ENCODE measurements around the gene ZG16.
A peak's percentile ranks its signal among the peaks of the same experiment; 100 is the strongest.

The ZG16 gene

GRCh38 chr16:29820730-29821642, 42.9 kb downstream of the ZG16 start:
- in situ Hi-C loops (cut with HindIII; ENCODE audit: low sequenced_read_pairs): no loop called here
- DNase-seq (ENCODE audit: low read depth, low spot score): no peak
- H3K4me3 ChIP-seq (ENCODE audit: low read depth, low read length): peak overlapping the region; percentile 65
- no peak for TF ChIP-seq CTCF (IDR thresholded peaks at IDR 0.05; ENCODE audit: low read depth, low read length)

- in situ Hi-C loops (cut with HindIII; ENCODE audit: low sequenced_read_pairs): no loop called here
- H3K4me3 ChIP-seq (ENCODE audit: low read depth, low read length): peak overlapping the region; percentile 65
- peak; percentile 86 for DNase-seq (ENCODE audit: low read depth, low spot score)
- TF ChIP-seq CTCF (IDR thresholded peaks at IDR 0.05; ENCODE audit: low read depth, low read length): no peak
Measured at GRCh38 chr16:29821643-29822115, 43.6 kb downstream of the ZG16 start.

GRCh38 chr16:29824589-29825144, 46.6 kb downstream of the ZG16 start:
- TF ChIP-seq CTCF (IDR thresholded peaks at IDR 0.05; ENCODE audit: low read depth, low read length): no peak

GRCh38 chr16:29825145-29826044, 47.3 kb downstream of the ZG16 start:
- in situ Hi-C loops (cut with HindIII; ENCODE audit: low sequenced_read_pairs): no loop called here
- DNase-seq (ENCODE audit: low read depth, low spot score): peak; percentile 92
- no peak for TF ChIP-seq CTCF (IDR thresholded peaks at IDR 0.05; ENCODE audit: low read depth, low read length)
- no peak overlapping the region for H3K4me3 ChIP-seq (ENCODE audit: low read depth, low read length)

More at GRCh38 chr16:29824589-29825144, 46.6 kb downstream of the ZG16 start:
- in situ Hi-C loops (cut with HindIII; ENCODE audit: low sequenced_read_pairs): no loop called here
- H3K4me3 ChIP-seq (ENCODE audit: low read depth, low read length): no peak overlapping the region
- DNase-seq (ENCODE audit: low read depth, low spot score): peak; percentile 77

- DNase-seq (ENCODE audit: low read depth, low spot score): no peak
- H3K4me3 ChIP-seq (ENCODE audit: low read depth, low read length): no peak overlapping the region
- in situ Hi-C loops (cut with HindIII; ENCODE audit: low sequenced_read_pairs): no loop called here
- no peak for TF ChIP-seq CTCF (IDR thresholded peaks at IDR 0.05; ENCODE audit: low read depth, low read length)
Measured at GRCh38 chr16:29826342-29826695, 48.3 kb downstream of the ZG16 start.

GRCh38 chr16:29830774-29831173, 52.7 kb downstream of the ZG16 start:
- no peak for DNase-seq (ENCODE audit: low read depth, low spot score)
- in situ Hi-C loops (cut with HindIII; ENCODE audit: low sequenced_read_pairs): no loop called here
- no peak overlapping the region for H3K4me3 ChIP-seq (ENCODE audit: low read depth, low read length)
- TF ChIP-seq CTCF (IDR thresholded peaks at IDR 0.05; ENCODE audit: low read depth, low read length): no peak
